LHCN-M2 (cell line): Measurements from ENCODE around the gene SETD7. TPM values are rescaled to one million over a fixed set of nuclear protein-coding genes. Genes with fewer than 3 reads are reported as not detected.
"Not testable (repeated sequence)": the region's sequence is repeated elsewhere in the genome, so short reads cannot be mapped to it uniquely, and the experiment has no call there.

Experiments
- DNase-seq: peaks from one replicate; pipeline ENCODE4 v3.0.0-alpha.2; 2012; ENCODE audit warnings: low read depth
- total RNA-seq: library from RNA; depleted of rRNA; stranded (reverse); fragments of >200 nt; gene quantifications from 2 replicates; pipeline ENCODE4 v1.2.3, GENCODE V29; 2014

The SETD7 gene
- total RNA-seq, 1 experiment from 2014 or later, result 45.5 TPM

- DNase-seq, result no peak
Observed at GRCh38 chr4:139470295-139470694, 85.7 kb downstream of the SETD7 start.

- no peak for DNase-seq
Observed at GRCh38 chr4:139469869-139470268, 86.2 kb downstream of the SETD7 start.

- no peak for DNase-seq
Observed at GRCh38 chr4:139469216-139469615, 86.8 kb downstream of the SETD7 start.

- not testable (repeated sequence) for DNase-seq
Observed at GRCh38 chr4:139468756-139469155, 87.3 kb downstream of the SETD7 start.

- no peak for DNase-seq
Observed at GRCh38 chr4:139465922-139466321, 90.1 kb downstream of the SETD7 start.

- not testable (repeated sequence) for DNase-seq
Observed at GRCh38 chr4:139464512-139464911, 91.5 kb downstream of the SETD7 start.

GRCh38 chr4:139461022-139461628 is 94.9 kb downstream of the SETD7 start:
- DNase-seq, result no peak

- no peak for DNase-seq
Observed at GRCh38 chr4:139460565-139460964, 95.5 kb downstream of the SETD7 start.

GRCh38 chr4:139458999-139459398 is 97.0 kb downstream of the SETD7 start:
- peak; percentile 13 for DNase-seq

GRCh38 chr4:139458543-139458942 is 97.5 kb downstream of the SETD7 start:
- no peak for DNase-seq

GRCh38 chr4:139457318-139457717 is 98.7 kb downstream of the SETD7 start:
- no peak for DNase-seq

GRCh38 chr4:139455126-139455538 is 100.9 kb downstream of the SETD7 start:
- DNase-seq, result no peak

GRCh38 chr4:139454111-139455045 is 101.6 kb downstream of the SETD7 start, which contains the start of gene RAB33B:
Gene RAB33B, plus strand, starts transcription at chr4:139454121. Its CDS starts 75 bp downstream, at chr4:139454196.
- no peak for DNase-seq

GRCh38 chr4:139453371-139454110 is 102.5 kb downstream of the SETD7 start:
- peak; percentile 96 for DNase-seq

- peak; percentile 80 for DNase-seq
Observed at GRCh38 chr4:139453041-139453370, 103.0 kb downstream of the SETD7 start.

GRCh38 chr4:139451997-139452396 is 104.0 kb downstream of the SETD7 start:
- DNase-seq, result no peak

GRCh38 chr4:139450586-139450985 is 105.4 kb downstream of the SETD7 start:
- no peak for DNase-seq

- not testable (repeated sequence) for DNase-seq
Observed at GRCh38 chr4:139447078-139447477, 108.9 kb downstream of the SETD7 start.
